ENCODE results near the gene INSIG1. TPM values are rescaled to one million over a fixed set of nuclear protein-coding genes. Genes with fewer than 3 reads are reported as not detected.

The INSIG1 gene
- total and polyA plus RNA-seq, 2 donors (not counting 3 experiments of a cell fraction or from before 2014, with no cell fraction given) = 79.3 to 102 TPM

DNA sequence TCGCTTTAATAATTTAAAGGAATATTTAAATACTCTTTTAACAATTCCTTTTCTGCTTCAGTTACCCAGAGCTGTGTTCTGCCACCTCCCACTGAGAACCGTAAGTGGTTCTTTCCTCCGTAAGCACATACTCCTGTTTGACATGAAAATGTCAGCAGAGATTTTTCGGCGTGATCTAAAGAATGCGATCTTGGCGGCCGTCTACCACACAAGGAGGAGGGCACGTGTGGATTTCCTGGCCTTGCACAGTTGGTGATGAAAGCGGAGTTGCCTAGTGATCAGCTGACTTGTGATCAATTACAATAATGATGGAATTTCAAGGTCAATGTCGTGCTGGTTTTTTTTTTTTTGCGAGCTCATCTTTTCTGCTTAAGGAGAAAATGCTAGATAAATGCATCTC, 35.6 kb upstream of the INSIG1 start:
- ChIA-PET CTCF (interaction anchor here (1.0 to 1.4 kb wide), 2 partner anchors 9 to 72 kb away, joined by 4 to 5 read pairs; no protein-coding TSS in a partner anchor), POLR2A (no interaction called here)
- BruUV-seq (replicated peaks) = no TSS peak
- no peaks in the 10 kb centered on the region for H3K9me1 ChIP-seq (replicated peaks; ENCODE audit: control insufficient read depth, extremely low read depth, insufficient read depth, low read length)
- H3K4me1 ChIP-seq (ENCODE audit: control insufficient read depth, extremely low read depth, insufficient read depth, low read length) = peaks cover 9% of the 10 kb centered on the region
- dilution Hi-C loops (cut with MboI; ENCODE audit: extremely low pct_ligation_motif_present, low sequenced_read_pairs) (no loop called here), intact Hi-C loops (cut with micrococcal nuclease) (no loop called here)
- no peak for DNase-seq (ENCODE audit: low read depth, low spot score)
- H3K79me2 ChIP-seq (ENCODE audit: control insufficient read depth, insufficient read depth, low read length) = no peaks in the 10 kb centered on the region
- no peaks in the 10 kb centered on the region for H3K27me3 ChIP-seq (ENCODE audit: control insufficient read depth in 2 of 2, insufficient read depth in 2 of 2, low read length in 2 of 2)
- FAIRE-seq = no peak
- no peaks in the 10 kb centered on the region for H3K9me3 ChIP-seq (replicated peaks; ENCODE audit: control insufficient read depth, insufficient read depth, low read length)
- H3K4me2 ChIP-seq (ENCODE audit: insufficient read depth, low read length) = no peak overlapping the region
- no peak overlapping the region for H3K4me3 ChIP-seq (replicated peaks in 1 of 3; ENCODE audit: insufficient read depth in 1 of 3, low read depth in 1 of 3, low read length in 3 of 3)
- H2AFZ ChIP-seq (ENCODE audit: low read depth, low read length) = no peak overlapping the region
- no peaks in the 10 kb centered on the region for H4K20me1 ChIP-seq (replicated peaks; ENCODE audit: control insufficient read depth, extremely low read depth, insufficient read depth, low read length)
- no peak overlapping the region for H3K9ac ChIP-seq (replicated peaks; ENCODE audit: extremely low read depth, insufficient read depth, low read length)
- TF ChIP-seq MYC (IDR thresholded peaks at IDR 0.05; ENCODE audit: low read depth, low read length) = no peak
- no peak for TF ChIP-seq POLR2AphosphoS5 (IDR thresholded peaks at IDR 0.05; ENCODE audit: insufficient read depth, low read depth, low read length)
- TF ChIP-seq GATA2 (IDR thresholded peaks at IDR 0.05; ENCODE audit: insufficient read depth, insufficient read length, low read depth, low read length) = no peak
- TF ChIP-seq, protein P1, sequence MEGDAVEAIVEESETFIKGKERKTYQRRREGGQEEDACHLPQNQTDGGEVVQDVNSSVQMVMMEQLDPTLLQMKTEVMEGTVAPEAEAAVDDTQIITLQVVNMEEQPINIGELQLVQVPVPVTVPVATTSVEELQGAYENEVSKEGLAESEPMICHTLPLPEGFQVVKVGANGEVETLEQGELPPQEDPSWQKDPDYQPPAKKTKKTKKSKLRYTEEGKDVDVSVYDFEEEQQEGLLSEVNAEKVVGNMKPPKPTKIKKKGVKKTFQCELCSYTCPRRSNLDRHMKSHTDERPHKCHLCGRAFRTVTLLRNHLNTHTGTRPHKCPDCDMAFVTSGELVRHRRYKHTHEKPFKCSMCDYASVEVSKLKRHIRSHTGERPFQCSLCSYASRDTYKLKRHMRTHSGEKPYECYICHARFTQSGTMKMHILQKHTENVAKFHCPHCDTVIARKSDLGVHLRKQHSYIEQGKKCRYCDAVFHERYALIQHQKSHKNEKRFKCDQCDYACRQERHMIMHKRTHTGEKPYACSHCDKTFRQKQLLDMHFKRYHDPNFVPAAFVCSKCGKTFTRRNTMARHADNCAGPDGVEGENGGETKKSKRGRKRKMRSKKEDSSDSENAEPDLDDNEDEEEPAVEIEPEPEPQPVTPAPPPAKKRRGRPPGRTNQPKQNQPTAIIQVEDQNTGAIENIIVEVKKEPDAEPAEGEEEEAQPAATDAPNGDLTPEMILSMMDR (IDR thresholded peaks at IDR 0.05; ENCODE audit: extremely low read depth in 1 of 2, insufficient read depth in 1 of 2, low read depth in 1 of 2, low read length in 2 of 2) = no peak
- TF ChIP-seq MAX (IDR thresholded peaks at IDR 0.05; ENCODE audit: insufficient read depth, insufficient read length) = no peak
- no peak for TF ChIP-seq EZH2 (IDR thresholded peaks at IDR 0.05; ENCODE audit: borderline replicate concordance, low read depth, low read length, severe bottlenecking)
- TF ChIP-seq JUN (IDR thresholded peaks at IDR 0.05; ENCODE audit: borderline replicate concordance, insufficient read depth, insufficient read length, low read depth) = no peak
- TF ChIP-seq FOS (IDR thresholded peaks at IDR 0.05; ENCODE audit: borderline replicate concordance, insufficient read depth, low read length) = no peak
- TF ChIP-seq POLR2A (IDR thresholded peaks at IDR 0.05; ENCODE audit: low read depth, low read length) = no peak
- H3K27ac ChIP-seq (ENCODE audit: insufficient read depth, low read depth, low read length) = no peak overlapping the region
- H3K36me3 ChIP-seq (ENCODE audit: control insufficient read depth in 2 of 2, extremely low read depth in 1 of 2, insufficient read depth in 2 of 2, low read length in 2 of 2) = no peaks in the 10 kb centered on the region
